Body of pancreas (tissue), 4 donors: Measurements from ENCODE around the gene SEMA7A. TPM values are rescaled to one million over a fixed set of nuclear protein-coding genes. Genes with fewer than 3 reads are reported as not detected.

Source experiments
- ATAC-seq: fragments of 150-250 bp; one replicate; pipeline ENCODE4 v1.9.1; 2016
- DNase-seq, 4 donors: peaks; one replicate each; pipeline ENCODE4 v3.0.0-alpha.2; 2019
- H3K27ac ChIP-seq, 4 donors: fragments of 200-600 bp; sonication (generic); 1 replicate in 3 of 4; 2 replicates in 1 of 4; pipeline versions ENCODE4 v1.5.1 to v1.6.1; 2016 to 2019; ENCODE audit warnings: mild to moderate bottlenecking in 1 of 4, mixed read lengths in 1 of 4, moderate library complexity in 1 of 4
- H3K27me3 ChIP-seq, 2 donors: fragments of 200-600 bp; sonication (generic); one replicate each; pipeline ENCODE4 v1.6.0; 2016; ENCODE audit warnings: mild to moderate bottlenecking in 1 of 2
- H3K36me3 ChIP-seq, 2 donors: fragments of 200-600 bp; sonication (generic); replicated peaks in 1 of 2; 2 replicates each; pipeline ENCODE4 v1.5.1; 2016; ENCODE audit warnings: low read depth in 2 of 2; ENCODE audit not compliant: insufficient read depth in 1 of 2
- H3K4me1 ChIP-seq: fragments of 200-600 bp; sonication (generic); one replicate; pipeline ENCODE4 v1.6.0; 2016
- H3K4me3 ChIP-seq, 2 donors: fragments of 200-600 bp; sonication (generic); 1 replicate in 1 of 2; 2 replicates in 1 of 2; pipeline ENCODE4 v1.5.1; 2016 to 2019
- H3K9me3 ChIP-seq, 3 donors: fragments of 200-600 bp; sonication (generic); 1 replicate in 2 of 3; 2 replicates in 1 of 3; pipeline ENCODE4 v1.5.1; 2016
- POLR2A ChIP-seq, 3 donors: fragments of 450-650 bp; IDR thresholded peaks; one replicate each; pipeline ENCODE4 v1.6.1; 2016; ENCODE audit warnings: antibody characterized with exemption in 3 of 3, mild to moderate bottlenecking in 2 of 3
- WGBS, 2 donors: methylation state at CpG; one replicate each; pipeline ENCODE4 v1.1.5; 2017; 5-methylcytosine and 5-hydroxymethylcytosine counted together
- intact Hi-C: fragments of 100-400 bp; cut with DNase I; formaldehyde crosslinking; loops from one replicate; pipeline ENCODE4 v1.15.1; 2023
- total RNA-seq, 2 donors: library from RNA; depleted of rRNA; stranded (reverse); fragments of >200 nt; gene quantifications; one replicate each; pipeline ENCODE4 v1.1.0, GENCODE V29; 2016
- TF ChIP-seq, protein P1 (sequence below), 7 experiments: fragments of 450-650 bp in 4 of 7; fragments of 200-600 bp in 3 of 7; sonication (generic) in 3 of 7; IDR thresholded peaks; one replicate each; pipeline ENCODE4 v1.5.1; 2016 to 2019; ENCODE audit warnings: antibody characterized with exemption in 7 of 7

Gene SEMA7A
- total RNA-seq, 2 donors from 2014 or later: 0.33 to 0.52 TPM

DNA sequence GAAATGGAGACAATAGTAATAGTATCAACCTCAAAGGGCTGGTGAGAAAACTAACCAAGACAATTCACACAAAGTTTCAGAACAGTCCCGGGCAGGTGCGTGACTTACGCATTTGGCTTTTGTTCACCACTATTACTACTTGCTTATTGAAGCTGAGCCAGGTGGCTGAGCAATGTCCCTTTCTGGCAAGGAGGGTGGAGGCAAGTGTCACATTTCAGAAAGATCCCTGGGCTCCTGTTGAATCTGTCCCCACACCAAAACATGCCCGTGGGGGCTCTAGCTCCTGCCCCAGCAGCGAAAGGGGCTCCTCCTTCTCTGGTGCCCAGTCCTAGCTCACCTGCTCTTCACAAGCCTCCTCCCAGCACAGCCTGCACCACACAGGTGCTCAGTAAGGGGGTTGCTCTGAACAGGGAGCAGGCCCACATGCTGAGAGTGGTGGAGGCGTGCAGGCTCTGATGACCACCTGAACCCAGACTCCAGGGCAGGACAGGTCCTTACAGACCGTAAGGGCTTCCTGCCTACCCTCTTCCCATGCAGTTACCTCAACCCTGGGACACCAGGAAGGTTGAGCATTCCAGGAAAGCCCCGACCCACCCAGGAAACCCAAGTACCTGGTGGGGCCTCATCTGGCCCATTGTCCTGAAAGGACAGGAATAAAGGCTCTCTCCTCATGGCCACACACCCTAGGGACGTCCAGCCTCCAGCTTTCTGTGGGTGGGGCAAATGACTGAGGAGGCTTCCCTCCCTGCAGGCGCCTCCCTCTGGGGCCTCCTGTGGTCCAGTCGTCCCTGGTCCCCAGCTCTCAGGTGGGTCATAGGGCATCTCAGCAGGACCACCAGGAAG, 32.6 kb downstream of the SEMA7A start:
- DNase-seq (no peak), ATAC-seq (no peak)
- 20 to 46% methylated on average over 6 to 11 of the region's 11 CpGs for WGBS, 2 donors
- H3K27me3 ChIP-seq: no peaks in the 10 kb centered on the region
- no peaks in the 10 kb centered on the region for H3K36me3 ChIP-seq
- TF ChIP-seq, protein P1, sequence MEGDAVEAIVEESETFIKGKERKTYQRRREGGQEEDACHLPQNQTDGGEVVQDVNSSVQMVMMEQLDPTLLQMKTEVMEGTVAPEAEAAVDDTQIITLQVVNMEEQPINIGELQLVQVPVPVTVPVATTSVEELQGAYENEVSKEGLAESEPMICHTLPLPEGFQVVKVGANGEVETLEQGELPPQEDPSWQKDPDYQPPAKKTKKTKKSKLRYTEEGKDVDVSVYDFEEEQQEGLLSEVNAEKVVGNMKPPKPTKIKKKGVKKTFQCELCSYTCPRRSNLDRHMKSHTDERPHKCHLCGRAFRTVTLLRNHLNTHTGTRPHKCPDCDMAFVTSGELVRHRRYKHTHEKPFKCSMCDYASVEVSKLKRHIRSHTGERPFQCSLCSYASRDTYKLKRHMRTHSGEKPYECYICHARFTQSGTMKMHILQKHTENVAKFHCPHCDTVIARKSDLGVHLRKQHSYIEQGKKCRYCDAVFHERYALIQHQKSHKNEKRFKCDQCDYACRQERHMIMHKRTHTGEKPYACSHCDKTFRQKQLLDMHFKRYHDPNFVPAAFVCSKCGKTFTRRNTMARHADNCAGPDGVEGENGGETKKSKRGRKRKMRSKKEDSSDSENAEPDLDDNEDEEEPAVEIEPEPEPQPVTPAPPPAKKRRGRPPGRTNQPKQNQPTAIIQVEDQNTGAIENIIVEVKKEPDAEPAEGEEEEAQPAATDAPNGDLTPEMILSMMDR (IDR thresholded peaks at IDR 0.05): no peak
- TF ChIP-seq POLR2A (IDR thresholded peaks at IDR 0.05): no peak
- no peaks in the 10 kb centered on the region for H3K4me1 ChIP-seq
- H3K9me3 ChIP-seq: no peaks in the 10 kb centered on the region
- no peak overlapping the region for H3K4me3 ChIP-seq
- intact Hi-C loops: no loop called here
- no peak overlapping the region for H3K27ac ChIP-seq

DNA sequence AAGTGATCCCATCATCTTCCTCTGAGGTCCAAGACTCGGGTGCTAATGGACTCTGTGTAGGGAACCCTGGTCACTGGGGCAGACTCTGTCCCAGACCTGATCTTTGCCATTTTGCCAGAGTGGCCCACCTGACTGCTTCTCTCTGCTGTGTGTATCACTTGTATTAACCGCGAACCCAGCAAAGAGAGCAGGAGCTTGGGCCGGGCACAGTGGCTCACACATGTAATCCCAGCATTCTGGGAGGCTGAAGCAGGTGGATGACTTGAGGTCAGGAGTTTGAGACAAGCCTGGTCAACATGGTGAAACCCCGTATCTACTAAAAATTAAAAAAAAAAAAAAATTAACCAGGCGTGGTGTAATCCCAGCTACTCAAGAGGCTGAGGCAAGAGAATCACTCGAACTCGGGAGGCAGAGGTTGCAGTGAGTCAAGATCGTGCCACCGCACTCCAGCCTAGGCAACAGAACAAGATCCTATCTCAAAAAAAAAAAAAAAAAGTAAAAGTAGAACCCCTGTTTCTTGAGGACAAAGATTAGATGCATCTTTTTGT, 33.4 kb downstream of the SEMA7A start:
- DNase-seq (no peak), ATAC-seq (no peak)
- H3K4me1 ChIP-seq: no peaks in the 10 kb centered on the region
- H3K36me3 ChIP-seq: no peaks in the 10 kb centered on the region
- TF ChIP-seq, protein P1 (IDR thresholded peaks at IDR 0.05): no peak
- TF ChIP-seq POLR2A (IDR thresholded peaks at IDR 0.05): no peak
- no peaks in the 10 kb centered on the region for H3K27me3 ChIP-seq
- 59 to 66% methylated on average over 7 to 10 of the region's 10 CpGs for WGBS, 2 donors
- no peak overlapping the region for H3K27ac ChIP-seq
- intact Hi-C loops: no loop called here
- no peak overlapping the region for H3K4me3 ChIP-seq
- no peaks in the 10 kb centered on the region for H3K9me3 ChIP-seq

DNA sequence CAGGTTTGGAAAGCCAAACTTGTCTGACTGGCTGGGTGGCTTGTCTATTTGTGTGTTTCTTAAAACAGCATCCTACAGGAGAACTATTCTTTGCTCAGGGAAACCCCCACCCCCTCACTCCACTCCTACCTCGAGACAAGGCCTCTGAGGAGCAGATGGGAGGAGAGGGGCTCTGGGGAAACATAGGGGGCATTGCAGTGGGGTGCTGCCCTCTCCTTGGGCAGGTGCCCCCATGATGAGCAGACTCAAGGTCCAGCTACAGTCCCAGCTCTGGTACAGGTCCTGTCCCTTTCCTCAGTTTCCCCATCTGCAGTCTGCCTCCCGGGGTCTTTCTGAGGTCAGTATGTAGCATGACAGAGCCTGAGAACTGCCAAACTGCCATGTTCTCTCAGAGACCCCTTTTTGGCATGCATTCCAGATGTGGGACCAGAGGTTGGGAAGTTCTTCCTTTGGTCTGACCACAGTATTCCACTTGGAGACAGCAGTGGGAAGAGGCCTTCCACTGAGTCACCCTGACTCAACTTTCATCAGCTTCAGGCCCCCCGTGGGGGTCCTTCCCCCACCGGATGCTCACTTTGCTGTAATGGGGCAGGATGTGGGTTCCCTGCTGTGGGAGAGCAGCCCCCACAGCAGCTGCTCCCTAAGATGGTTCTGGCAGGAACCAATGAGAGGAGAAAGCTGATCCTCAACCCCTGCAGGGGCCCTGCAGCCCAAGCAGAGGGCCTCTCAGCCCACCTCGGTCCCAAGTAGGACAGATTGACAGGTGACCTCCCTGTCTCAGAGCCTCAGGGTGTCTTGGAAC, 34.0 kb downstream of the SEMA7A start:
- no peaks in the 10 kb centered on the region for H3K4me1 ChIP-seq
- no peak for TF ChIP-seq POLR2A (IDR thresholded peaks at IDR 0.05)
- TF ChIP-seq, protein P1 (IDR thresholded peaks at IDR 0.05): no peak
- intact Hi-C loops: no loop called here
- H3K9me3 ChIP-seq: no peaks in the 10 kb centered on the region
- no peaks in the 10 kb centered on the region for H3K27me3 ChIP-seq
- H3K4me3 ChIP-seq: no peak overlapping the region
- no peak overlapping the region for H3K27ac ChIP-seq
- ATAC-seq (no peak), DNase-seq (no peak)
- WGBS, 2 donors: 17 to 38% methylated on average over 2 to 5 of the region's 5 CpGs
- H3K36me3 ChIP-seq: no peaks in the 10 kb centered on the region

DNA sequence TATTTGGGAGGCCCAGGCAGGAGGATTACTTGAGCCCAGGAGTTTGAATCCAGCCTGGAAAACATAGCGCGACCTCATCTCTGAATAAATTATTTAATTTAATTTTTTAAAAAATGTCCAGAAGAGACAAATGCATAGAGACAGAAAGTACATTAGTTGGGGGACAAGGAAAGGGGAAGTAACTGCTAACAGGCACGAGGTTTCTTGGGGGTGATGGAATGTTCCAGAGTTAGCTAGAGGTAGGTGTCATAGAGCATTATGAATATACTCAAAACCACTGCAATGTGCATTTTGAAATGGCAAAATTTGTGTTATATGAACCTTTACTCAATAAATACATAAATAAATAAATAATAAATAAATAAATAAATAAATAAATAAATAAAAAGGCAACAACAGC, 34.7 kb downstream of the SEMA7A start:
- no peak overlapping the region for H3K27ac ChIP-seq
- ATAC-seq (no peak), DNase-seq (no peak)
- H3K36me3 ChIP-seq: no peaks in the 10 kb centered on the region
- H3K9me3 ChIP-seq: no peaks in the 10 kb centered on the region
- intact Hi-C loops: no loop called here
- TF ChIP-seq, protein P1 (IDR thresholded peaks at IDR 0.05): no peak
- no peak for TF ChIP-seq POLR2A (IDR thresholded peaks at IDR 0.05)
- H3K4me3 ChIP-seq: no peak overlapping the region
- WGBS, 2 donors: 84 to 88% methylated on average over 3 of the region's 3 CpGs
- no peaks in the 10 kb centered on the region for H3K27me3 ChIP-seq
- H3K4me1 ChIP-seq: no peaks in the 10 kb centered on the region
